Thoracic aorta (tissue), 2 donors: ENCODE measurements around the gene PUSL1. TPM values are rescaled to one million over a fixed set of nuclear protein-coding genes. Genes with fewer than 3 reads are reported as not detected.

Experiments
- ATAC-seq: fragments of 150-250 bp; one replicate; pipeline ENCODE4 v1.8.0; 2017; ENCODE audit warnings: low read depth; ENCODE audit not compliant: insufficient number of reproducible peaks, low FRiP score
- DNase-seq: peaks from one replicate; pipeline ENCODE4 v3.0.0-alpha.2; 2020; ENCODE audit warnings: low spot score
- H3K27ac ChIP-seq, 2 donors: fragments of 200-600 bp; sonication (generic); 1 replicate in 1 of 2; 2 replicates in 1 of 2; pipeline ENCODE4 v1.5.1; 2016; ENCODE audit warnings: mild to moderate bottlenecking in 2 of 2, moderate library complexity in 2 of 2
- H3K27me3 ChIP-seq: fragments of 200-600 bp; sonication (generic); replicated peaks from 2 replicates; pipeline ENCODE4 v1.6.0; 2016; ENCODE audit warnings: mild to moderate bottlenecking; ENCODE audit not compliant: insufficient read depth
- H3K36me3 ChIP-seq: fragments of 200-600 bp; sonication (generic); one replicate; pipeline ENCODE4 v1.5.1; 2016
- H3K4me1 ChIP-seq, 2 donors: fragments of 200-600 bp; sonication (generic); 1 replicate in 1 of 2; 2 replicates in 1 of 2; pipeline versions ENCODE4 v1.5.1 to v1.6.0; 2016; ENCODE audit warnings: low read depth in 2 of 2, mild to moderate bottlenecking in 1 of 2; ENCODE audit not compliant: control insufficient read depth in 1 of 2
- H3K4me3 ChIP-seq: fragments of 200-600 bp; sonication (generic); 2 replicates; pipeline ENCODE4 v1.5.1; 2016; ENCODE audit warnings: mild to moderate bottlenecking
- H3K9me3 ChIP-seq: fragments of 200-600 bp; sonication (generic); 2 replicates; pipeline ENCODE4 v1.5.1; 2016
- CTCF ChIP-seq: fragments of 200-600 bp; sonication (generic); IDR thresholded peaks from one replicate; pipeline ENCODE4 v1.5.1; 2019; ENCODE audit warnings: antibody characterized with exemption
- total RNA-seq, 2 donors: library from RNA; depleted of rRNA; stranded (reverse); fragments of >200 nt; gene quantifications; one replicate each; pipeline versions ENCODE4 v1.1.0 to v1.2.3, GENCODE V29; 2016

PUSL1 gene
- total RNA-seq, 2 donors from 2014 or later = 22.1 to 22.6 TPM

- no peak for DNase-seq
- TF ChIP-seq CTCF = no peak
Measured at GRCh38 chr1:1282998-1283397, 25.4 kb upstream of the PUSL1 start.

GRCh38 chr1:1283821-1284220 lies 24.6 kb upstream of the PUSL1 start:
- H3K9me3 ChIP-seq = no peaks in the 10 kb centered on the region
- H3K27ac ChIP-seq = no peak overlapping the region
- ATAC-seq (no peak), DNase-seq (no peak)
- no peaks in the 10 kb centered on the region for H3K36me3 ChIP-seq
- no peaks in the 10 kb centered on the region for H3K27me3 ChIP-seq
- H3K4me3 ChIP-seq = no peak overlapping the region
- no peak for TF ChIP-seq CTCF
- H3K4me1 ChIP-seq = no peaks in the 10 kb centered on the region

More at GRCh38 chr1:1282998-1283397, 25.4 kb upstream of the PUSL1 start:
- Histone ChIP-seq H3K4me1 (no peaks in the 10 kb centered on the region), H3K36me3 (no peaks in the 10 kb centered on the region), H3K9me3 (no peaks in the 10 kb centered on the region), H3K4me3 (no peak overlapping the region), H3K27me3 (no peaks in the 10 kb centered on the region), H3K27ac (no peak overlapping the region)
- ATAC-seq = no peak

- H3K27me3 ChIP-seq = no peaks in the 10 kb centered on the region
- ATAC-seq (no peak), DNase-seq (no peak)
- H3K9me3 ChIP-seq = no peaks in the 10 kb centered on the region
- no peaks in the 10 kb centered on the region for H3K36me3 ChIP-seq
- no peak overlapping the region for H3K27ac ChIP-seq
- no peak for TF ChIP-seq CTCF
- H3K4me3 ChIP-seq = no peak overlapping the region
- H3K4me1 ChIP-seq = no peaks in the 10 kb centered on the region
Measured at GRCh38 chr1:1284221-1285101, 23.9 kb upstream of the PUSL1 start.

GRCh38 chr1:1285102-1285571 lies 23.3 kb upstream of the PUSL1 start:
- Histone ChIP-seq H3K9me3 (no peaks in the 10 kb centered on the region), H3K36me3 (no peaks in the 10 kb centered on the region), H3K4me1 (no peaks in the 10 kb centered on the region), H3K27ac (no peak overlapping the region), H3K27me3 (no peaks in the 10 kb centered on the region), H3K4me3 (no peak overlapping the region)
- no peak for ATAC-seq
- no peak for DNase-seq
- no peak for TF ChIP-seq CTCF

- Histone ChIP-seq H3K9me3 (no peaks in the 10 kb centered on the region), H3K36me3 (no peaks in the 10 kb centered on the region), H3K27me3 (no peaks in the 10 kb centered on the region), H3K27ac (no peak overlapping the region), H3K4me3 (no peak overlapping the region), H3K4me1 (peaks cover 0 to 5% of the 10 kb centered on the region in 2 donors)
- no peak for ATAC-seq
- DNase-seq = no peak
- TF ChIP-seq CTCF = no peak
Measured at GRCh38 chr1:1285611-1286311, 22.6 kb upstream of the PUSL1 start.
